Femur (tissue), 1 donor: ENCODE measurements around the gene FFAR2.

ENCODE experiments used
- DNase-seq: peaks from one replicate; pipeline ENCODE4 v3.0.0-alpha.2; 2017

FFAR2 gene

DNA sequence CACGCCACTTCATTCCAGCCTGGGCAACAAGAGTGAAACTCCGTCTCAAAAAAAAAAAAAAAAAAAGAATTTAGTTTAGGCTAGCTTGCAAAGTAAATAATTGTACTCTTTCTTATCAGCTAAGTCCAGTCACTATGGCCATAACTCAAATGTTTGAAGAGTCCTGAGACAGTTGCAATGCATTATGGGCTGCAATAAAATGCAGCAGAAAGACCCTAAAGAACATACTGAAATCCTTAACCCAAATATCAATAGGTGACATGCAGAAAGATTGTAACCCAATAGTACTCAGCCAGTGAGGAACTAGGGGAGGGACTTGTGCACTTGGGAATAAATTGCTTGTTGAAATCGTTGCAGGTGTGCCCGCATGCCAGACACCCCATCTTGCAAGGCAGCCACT, 20.9 kb upstream of the FFAR2 start:
- DNase-seq, result no peak

DNA sequence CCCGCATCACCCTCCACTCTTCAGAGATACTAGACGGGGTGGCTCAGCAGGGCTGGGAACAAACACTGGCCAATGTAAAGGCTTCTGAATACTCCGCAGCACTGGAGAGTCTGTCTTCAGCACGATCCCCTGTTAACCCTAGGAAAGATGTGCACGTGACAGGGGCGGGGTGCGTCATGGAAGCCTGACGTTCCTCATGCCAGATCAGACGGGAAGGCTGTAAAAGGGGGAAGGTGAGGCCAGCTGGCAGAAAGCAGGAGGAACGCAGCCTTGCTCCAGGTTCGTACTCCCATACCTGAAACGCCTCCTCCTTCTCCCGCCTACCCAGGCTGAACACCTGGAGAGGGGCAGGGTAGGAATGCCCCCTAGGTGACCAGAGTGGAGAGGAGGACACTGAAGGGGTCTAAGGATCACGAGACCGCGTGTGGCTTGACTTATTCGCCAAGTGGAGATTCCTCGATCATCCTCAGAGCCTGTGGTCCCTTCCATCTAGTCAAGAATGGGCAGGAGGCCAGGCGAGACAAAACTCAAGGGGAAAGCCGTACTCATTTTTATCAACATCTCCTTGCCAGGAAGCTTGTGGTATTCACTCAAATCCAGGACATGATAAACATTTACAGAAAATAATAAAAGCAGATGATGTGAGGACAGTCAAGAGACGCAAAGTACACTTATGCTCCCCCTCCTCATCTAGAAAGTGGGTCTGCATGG, 18.2 kb upstream of the FFAR2 start:
- DNase-seq, result no peak

DNA sequence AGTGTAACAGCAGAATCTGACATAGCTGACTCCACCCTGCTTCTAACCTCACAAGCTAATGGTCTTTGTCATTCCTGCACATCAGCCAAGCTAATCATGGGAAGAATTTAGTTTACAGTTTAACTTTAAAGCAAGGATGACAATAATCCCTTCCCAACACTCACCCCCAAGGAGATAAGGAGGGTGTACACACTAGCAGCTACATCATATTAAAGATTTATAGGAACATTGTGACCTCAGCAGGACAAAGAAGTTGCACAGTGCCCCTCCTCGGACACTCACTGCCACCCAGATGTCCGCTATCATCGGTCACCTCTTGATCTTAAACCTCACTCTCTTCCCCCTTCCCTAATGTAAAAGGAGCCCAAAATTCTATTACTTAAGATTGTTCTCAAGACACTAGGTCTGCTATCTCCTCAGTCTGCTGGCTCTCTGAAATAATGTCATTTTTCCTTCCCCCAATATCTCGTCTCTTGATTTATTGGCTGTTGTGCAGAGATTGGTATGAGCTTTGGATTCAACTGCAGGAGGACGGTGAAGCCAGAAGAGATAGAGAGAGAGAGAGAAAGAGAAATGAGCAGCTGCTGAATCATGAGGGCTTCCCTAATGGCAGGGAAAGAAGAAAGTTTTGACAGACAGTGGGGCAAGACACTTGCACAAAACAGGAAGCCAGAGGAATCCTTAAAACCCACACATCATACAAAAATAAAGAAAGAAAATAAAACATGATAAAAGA, 17.5 kb upstream of the FFAR2 start:
- DNase-seq, result no peak

DNA sequence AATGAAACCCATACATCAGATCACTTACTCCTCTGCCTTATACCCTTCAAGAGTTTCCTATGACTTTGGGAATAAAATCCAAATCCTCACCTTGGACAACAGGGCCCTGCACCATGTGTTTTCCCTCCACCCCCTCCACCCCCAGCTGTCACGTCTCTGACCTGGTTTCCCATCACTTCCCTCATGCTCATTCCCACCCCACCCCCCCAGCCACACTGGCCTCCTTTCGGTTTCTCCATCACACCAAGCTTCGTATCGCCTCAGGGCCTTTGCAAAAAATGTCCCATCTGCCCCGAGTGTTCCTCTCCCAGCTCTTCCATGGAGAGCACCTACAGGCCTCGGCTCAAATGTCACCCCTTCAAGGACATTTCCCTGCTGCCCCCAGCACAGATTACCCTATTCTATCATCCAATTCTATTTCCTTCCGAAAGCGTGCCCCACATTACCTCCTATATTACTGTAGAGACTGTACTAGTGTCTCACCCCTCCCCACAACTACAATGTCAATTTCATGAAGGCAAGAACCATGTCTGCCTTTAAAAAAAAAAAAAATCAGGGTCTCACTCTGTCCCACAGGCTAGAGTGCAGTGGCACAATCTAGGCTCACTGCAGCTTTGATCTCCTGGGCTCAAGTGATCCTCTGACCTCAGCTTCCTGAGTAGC, 16.8 kb upstream of the FFAR2 start:
- DNase-seq, result no peak

DNA sequence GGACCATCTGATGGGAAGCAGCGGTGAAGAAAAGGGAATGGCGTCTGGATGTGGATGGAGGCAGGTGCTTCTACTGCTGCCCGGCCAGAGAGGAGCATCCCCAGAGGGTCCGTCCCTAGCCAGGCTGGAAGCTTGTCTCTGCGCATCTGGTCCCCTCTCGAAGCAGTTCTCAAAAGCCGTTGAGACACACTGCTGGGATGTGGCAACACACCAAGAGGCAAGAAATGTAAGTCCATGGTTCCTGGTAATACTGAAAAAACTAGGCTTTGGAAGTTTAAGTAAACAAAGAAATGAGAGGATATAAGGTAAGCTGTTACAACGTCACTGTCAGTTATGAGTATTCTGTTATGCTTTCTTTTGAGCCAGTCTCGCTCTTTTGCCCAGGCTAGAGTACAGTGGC, 15.1 kb upstream of the FFAR2 start:
- no peak for DNase-seq

DNA sequence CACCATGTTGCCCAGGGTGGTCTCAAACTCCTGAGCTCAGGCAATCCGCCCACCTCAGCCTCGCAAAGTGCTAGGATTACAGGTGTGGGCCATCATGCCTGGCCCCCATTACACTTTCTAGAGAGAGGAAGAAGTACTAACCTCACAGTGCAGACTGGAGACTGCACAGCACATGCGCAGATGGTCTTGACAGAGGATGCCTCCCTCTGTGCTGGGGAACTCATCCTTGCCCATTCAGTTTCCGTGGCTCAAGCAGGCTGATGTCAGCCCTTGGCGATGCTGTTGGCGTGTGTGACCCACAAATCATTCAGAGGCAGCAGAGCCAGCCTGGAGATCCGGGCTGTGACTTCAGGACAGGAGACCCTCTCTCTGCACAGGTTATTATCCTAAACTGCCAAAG, 14.6 kb upstream of the FFAR2 start:
- no peak for DNase-seq

DNA sequence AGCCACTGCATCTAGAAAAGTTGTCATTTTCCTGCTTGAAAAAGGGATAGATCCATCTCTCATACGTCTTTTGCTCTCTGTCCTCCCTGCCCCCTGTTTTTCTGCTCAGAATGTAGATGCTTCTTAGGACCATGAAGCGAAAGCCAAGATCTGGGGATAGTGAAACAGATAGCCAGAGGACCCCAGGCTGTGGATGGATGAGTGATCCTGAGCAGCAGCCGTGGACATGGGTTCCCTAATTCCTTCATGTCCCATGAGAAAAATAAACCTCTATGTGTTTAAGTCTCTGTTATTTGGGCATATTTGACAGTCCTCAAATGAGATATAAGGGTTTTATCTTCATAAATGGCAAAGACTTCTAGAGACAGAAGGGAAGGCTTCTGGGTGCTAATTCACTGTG, 12.2 kb upstream of the FFAR2 start:
- DNase-seq, result no peak

DNA sequence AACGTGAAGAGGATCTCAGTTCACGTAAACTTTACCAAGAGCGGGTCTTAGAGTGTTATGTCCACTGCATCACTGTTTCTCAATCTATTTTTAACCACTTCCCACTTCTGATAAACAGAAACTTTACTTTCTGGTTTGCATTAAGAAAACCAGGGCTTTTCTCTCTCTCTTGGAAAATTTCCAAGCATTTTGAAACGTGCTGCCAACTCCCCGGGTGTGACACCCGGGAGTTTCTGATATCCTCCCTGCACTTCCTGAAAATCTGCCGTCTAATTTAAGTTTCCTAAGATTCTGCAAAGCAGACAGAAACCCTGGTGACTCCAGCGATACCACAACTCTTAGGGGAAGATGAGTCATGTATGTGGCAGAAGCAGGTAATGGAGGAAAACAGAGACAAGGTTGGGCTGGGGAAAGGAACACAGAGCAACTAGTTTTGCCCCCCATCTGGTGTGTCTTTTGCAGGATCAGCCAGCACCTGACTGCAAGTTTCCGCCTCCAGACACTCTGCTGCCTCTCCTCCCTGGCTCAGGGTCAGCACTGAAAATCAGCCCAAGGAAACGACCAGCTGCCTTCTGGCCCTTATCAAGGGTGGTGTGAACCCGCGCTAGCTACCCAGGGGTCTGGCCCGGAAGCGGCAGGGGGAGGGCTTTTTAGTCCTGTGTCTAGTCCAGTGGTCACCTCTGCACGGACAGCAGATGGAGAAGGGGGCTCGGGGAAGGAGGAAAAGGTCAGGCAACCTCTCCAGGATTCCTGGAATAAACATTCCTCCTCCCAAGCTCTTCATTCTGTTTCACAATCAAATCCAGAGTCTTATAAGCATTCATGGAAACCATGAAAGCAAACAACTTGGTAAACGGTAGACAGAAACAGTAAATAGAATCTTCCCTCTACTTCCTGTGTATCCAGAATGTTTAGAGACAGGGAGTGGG, 11.3 kb upstream of the FFAR2 start:
- DNase-seq, result peak; percentile 56

DNA sequence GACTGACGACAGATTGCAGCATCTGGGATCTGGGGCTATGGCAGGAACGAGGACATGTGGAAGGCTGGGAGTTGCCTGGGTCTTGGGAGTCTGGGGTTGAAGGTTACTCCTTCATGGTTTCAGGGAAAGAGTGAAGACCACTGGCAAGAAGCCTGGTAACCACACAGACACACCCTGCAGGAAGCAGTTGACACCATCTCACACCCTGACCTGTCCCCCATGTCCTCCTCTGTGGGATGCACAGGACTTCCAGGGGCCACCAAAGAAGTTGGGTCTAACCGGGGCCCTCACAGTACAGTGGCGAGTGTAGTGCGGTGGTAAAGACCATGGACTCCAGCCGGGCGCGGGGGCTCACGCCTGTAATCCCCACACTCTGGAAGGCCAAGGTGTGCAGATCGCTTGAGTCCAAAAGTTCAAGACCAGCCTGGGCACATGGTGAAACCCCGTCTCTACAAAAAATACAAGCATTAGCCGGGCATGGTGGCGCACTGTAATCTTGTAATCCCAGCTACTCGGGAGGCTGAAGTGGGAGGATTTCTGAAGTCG, 10.6 kb upstream of the FFAR2 start:
- DNase-seq, result no peak

DNA sequence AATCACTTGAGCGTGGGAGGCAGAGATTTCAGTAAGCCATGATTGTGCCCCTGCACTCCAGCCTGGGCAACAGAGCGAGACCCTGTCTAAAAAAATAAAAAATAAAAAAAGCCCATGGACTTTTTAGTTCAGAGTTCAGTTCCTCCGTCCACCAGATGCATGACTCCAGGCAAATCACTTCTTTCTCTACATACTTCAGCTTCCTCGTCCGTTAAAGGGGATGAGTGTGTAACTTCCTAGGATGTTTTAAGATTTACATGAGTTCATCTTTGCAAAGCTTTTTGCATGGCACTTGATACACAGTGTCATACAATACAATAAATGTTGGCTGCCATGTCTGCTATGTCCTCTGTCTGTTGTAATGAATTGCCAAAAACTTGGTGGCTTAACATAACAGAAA, 10.0 kb upstream of the FFAR2 start:
- no peak for DNase-seq

DNA sequence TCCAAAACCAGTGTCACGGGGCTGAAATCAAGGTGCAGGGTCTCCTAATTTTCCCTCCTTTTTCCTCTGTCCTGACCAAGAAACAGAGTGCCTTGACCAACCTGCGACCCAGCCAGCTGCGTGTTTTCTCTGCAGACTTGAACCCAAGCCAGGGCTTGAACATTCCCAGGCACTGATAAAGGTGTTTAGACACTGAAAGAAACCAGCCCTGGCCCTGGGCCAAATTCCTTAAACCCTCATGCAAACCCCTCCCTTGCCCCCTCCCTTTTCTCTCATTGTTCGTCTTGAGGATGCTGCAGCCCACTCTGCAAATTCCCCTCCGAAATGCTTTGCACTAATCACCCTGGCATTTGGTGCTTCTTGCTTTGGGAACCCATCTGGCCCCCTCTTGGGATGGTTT, 9.5 kb upstream of the FFAR2 start:
- DNase-seq, result no peak

DNA sequence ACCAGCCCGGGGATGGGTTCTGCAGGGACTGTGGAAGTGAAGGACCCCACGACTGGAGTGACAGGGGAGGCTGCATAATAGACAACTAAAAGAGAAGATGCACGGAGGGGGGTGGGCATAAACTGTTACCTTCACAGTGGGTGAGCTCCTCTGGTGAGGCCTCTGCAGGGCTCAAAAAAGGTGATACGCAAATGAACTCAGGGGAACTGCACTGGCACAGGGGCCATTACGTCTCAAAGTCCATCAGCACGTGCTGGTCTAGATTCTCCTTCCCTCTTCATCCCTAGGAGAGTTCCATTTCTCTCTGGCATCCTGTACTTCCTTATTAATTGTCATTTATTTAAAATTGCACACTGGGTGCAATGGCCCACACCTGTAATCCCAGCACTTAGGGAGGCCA, 8.1 kb upstream of the FFAR2 start:
- no peak for DNase-seq

DNA sequence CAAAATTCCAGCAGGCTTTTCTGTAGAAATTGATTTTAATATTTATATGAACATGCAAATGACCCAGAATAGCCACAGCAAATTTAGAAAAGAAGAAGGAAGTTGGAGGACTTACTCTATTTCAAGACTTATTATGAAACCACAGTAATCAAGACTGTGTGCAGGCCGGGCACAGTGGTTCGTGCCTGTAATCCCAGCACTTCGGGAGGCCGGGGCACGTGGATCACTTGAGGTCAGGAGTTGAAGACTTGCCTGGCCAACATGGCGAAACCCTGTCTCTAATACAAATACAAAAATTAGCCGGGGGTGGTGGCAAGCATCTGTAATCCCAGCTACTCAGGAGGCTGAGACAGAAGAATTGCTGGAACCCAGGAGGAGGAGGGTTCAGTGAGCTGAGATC, 6.0 kb upstream of the FFAR2 start:
- no peak for DNase-seq

DNA sequence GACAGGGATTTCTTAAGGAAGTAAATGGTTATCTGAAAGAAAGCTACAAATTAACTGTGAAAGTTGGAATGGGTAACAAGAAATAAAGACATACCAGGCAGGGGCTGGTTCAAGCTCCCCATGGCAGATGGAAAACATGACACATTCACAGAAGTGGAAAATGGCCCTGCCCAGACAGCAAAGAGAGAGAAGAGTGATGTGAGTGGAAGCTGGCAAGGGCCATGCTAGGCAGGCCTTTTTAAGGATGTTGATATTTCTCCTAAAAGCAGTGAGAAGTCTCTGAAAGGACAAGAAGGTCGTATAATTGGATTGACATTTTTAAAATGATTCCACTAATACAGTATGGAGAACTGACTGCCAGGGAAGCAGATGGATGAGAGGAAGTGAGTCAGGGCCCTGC, 3.3 kb upstream of the FFAR2 start:
- DNase-seq, result no peak

DNA sequence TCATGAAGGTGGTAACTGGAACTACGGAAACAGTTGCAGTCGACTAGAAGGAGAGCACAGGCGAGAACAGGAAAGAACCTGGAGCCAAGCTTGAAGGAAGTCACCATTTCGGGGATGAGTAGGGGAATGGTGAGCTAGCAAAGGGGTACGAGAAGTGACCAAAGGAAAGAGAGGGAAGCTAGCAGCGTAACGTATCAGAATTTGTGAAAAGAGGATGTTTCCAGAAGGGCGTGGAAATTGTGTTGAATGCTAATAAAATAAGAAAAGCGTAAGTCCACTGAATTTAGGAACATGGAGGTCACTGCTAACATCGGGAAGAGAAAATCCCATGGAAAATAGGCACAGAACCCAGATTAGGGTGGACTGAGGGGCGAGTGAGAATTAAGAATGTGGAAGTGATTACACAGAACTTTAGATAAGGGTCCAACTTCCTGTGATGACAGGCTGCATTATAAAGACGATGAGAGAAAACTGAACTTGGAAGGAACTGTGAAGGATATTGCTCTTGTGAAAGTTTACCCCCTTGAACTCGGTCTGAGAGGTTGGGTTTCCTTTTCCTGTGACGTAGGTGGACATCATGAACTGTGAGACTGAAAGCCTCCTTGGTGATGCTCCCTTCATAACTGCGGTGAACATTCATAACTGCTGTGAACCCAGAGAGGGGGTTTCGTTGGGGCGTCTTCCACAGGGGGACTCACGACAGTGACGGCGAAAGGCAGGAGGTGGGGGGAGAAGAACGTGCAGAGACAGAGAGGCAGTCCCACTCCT, 2.0 kb upstream of the FFAR2 start:
- no peak for DNase-seq

DNA sequence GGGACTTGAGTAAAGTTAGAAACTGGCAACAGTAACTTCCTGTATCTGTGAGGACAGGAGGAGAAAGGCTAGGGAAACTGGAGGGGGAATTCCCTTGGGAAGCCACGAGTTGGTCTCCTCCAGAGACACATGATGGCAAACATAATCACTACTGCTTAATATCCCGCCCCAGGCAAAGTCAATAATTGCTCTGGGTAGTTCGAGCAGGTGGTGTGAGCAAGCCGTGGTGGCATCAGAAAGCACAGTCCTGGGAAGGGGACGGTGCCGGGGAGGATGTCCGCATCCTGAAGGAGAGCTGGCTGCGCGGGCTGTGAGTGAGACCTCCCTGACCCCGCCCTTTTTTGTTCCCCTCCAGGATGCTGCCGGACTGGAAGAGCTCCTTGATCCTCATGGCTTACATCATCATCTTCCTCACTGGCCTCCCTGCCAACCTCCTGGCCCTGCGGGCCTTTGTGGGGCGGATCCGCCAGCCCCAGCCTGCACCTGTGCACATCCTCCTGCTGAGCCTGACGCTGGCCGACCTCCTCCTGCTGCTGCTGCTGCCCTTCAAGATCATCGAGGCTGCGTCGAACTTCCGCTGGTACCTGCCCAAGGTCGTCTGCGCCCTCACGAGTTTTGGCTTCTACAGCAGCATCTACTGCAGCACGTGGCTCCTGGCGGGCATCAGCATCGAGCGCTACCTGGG, 1.4 kb downstream of the FFAR2 start:
- DNase-seq, result no peak

DNA sequence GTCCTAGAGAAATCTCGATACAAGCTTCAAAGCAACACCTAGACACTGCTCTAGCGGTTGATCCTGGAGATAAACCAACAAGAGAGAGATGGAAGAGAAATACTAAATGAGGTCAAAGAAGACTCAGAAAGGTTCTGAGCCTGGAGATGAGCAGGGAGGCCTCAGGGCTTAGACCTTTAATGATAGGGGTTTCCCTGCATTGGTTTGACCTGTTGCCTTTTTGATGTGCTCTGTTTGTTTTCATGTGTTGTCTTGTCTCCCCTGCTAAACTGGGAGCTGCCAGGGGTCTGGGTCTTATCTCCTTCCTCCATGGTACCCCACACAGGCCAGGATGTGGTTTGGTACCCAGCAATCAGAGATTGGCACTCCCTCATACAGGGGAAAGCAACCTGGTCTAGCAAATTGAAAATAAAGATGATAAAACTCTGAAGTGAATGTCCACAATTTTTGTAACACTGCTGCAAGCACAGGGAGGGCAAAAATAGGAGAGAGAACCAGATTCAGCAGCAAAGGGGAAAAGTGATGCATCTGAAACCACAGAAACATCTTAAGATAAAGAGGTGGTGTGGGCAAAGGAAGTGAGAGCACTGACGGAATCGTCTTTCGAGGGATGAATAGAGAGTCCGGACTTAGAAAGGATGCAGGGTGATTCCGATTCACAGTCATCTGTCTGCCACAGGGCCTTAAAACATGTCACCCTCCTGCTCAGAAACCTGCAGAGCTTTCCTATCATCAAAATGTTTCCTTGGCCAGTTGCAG, 3.5 kb downstream of the FFAR2 start:
- DNase-seq, result no peak

DNA sequence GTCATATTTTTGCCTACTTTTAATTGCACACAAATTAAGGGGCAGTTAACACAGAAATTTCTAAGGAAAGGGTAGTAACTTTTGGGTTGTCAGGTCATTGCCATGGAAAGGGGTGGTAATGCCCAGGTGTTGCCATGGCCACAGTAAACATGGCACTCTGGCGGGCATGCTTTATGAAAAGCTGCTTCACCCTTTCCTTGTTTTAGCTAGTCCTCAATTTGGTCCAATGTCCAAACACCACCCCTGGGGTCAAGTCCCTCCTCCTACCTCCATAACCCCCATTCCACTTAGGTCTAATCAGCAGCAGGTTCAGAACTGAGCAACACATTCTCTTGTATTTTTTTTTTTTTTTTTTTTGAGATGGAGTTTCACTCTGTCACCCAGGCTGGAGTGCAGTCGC, 6.6 kb downstream of the FFAR2 start:
- no peak for DNase-seq

DNA sequence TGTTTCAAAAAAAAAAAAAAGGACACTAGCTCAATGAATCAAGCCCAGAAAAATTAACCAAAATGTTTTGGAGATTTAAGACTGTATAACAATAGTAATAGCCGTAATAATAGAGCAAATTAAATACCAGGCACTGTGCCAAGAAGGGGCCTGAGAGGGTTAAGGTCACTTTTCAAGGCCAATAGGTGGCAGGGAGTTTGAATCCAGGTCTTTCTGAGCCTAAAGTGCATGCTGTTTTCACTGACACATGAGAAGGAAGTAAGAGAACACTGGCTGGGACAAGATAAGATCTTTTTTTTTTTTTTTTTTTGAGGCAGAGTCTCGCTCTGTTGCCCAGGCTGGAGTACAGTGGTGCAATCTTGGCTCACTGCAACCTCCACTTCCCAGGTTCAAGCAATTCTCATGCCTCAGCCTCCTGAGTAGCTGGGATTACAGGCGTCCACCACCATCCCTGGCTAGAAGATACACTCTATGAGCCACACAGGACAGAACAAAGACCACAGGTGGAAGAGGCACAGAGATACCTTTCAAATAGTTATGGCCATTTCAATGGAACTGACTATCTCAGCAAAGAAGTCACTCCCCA, 7.7 kb downstream of the FFAR2 start:
- DNase-seq, result no peak

DNA sequence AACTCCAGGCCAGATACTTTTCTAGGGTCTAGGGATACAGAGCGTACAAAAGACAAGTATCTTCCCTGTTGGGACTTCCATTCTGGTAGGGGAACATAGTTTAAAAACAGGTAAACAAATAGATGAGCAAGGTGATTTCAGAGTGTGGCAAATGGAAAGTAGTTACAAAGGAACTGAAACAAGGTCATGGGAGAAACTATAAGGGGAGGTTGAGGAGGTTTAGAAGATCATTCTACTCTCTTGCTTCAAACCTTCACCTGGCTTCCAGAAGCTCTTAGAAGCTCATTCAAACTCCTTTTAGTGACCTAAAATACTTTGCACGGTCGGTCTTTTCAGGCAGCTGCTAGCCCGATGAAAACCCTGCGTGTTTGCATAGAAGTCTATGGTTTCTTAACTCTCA, 9.1 kb downstream of the FFAR2 start:
- DNase-seq, result no peak
